HG03097 (cell line): ENCODE measurements around the gene TES.
"Not testable (repeated sequence)": the region's sequence is repeated elsewhere in the genome, so short reads cannot be mapped to it uniquely, and the experiment has no call there.

Source experiments
- ATAC-seq: cut with Tn5 transposase; IDR thresholded peaks from one replicate; pipeline ENCODE4 v1.9.1; 2021; ENCODE audit not compliant: unreplicated experiment, low FRiP score

Gene TES

GRCh38 chr7:116273918-116274301, 63.6 kb downstream of the TES start:
- no peak for ATAC-seq

- ATAC-seq: no peak
Measured at GRCh38 chr7:116277070-116277469, 66.7 kb downstream of the TES start.

- ATAC-seq: no peak
Measured at GRCh38 chr7:116279217-116279616, 68.9 kb downstream of the TES start.

GRCh38 chr7:116280803-116281202, 70.5 kb downstream of the TES start:
- ATAC-seq: no peak

GRCh38 chr7:116283595-116284204, 73.4 kb downstream of the TES start:
- ATAC-seq: no peak

GRCh38 chr7:116284390-116284789, 74.1 kb downstream of the TES start:
- ATAC-seq: no peak

- ATAC-seq: no peak
Measured at GRCh38 chr7:116285252-116285651, 74.9 kb downstream of the TES start.

- no peak for ATAC-seq
Measured at GRCh38 chr7:116290740-116291139, 80.4 kb downstream of the TES start.

GRCh38 chr7:116291937-116292336, 81.6 kb downstream of the TES start:
- ATAC-seq: no peak

GRCh38 chr7:116292381-116292780, 82.0 kb downstream of the TES start:
- ATAC-seq: no peak

- no peak for ATAC-seq
Measured at GRCh38 chr7:116293139-116293538, 82.8 kb downstream of the TES start.

- ATAC-seq: no peak
Measured at GRCh38 chr7:116293633-116294032, 83.3 kb downstream of the TES start.

- not testable (repeated sequence) for ATAC-seq
Measured at GRCh38 chr7:116295903-116296302, 85.6 kb downstream of the TES start.

- no peak for ATAC-seq
Measured at GRCh38 chr7:116298055-116298454, 87.7 kb downstream of the TES start.

GRCh38 chr7:116298576-116298975, 88.2 kb downstream of the TES start:
- no peak for ATAC-seq

GRCh38 chr7:116305485-116306408, 95.4 kb downstream of the TES start:
- ATAC-seq: no peak

- no peak for ATAC-seq
Measured at GRCh38 chr7:116306409-116307048, 96.2 kb downstream of the TES start.

- ATAC-seq: no peak
Measured at GRCh38 chr7:116307253-116307652, 96.9 kb downstream of the TES start.
